ENCODE results near the gene ANGPTL2. TPM values are rescaled to one million over a fixed set of nuclear protein-coding genes. Genes with fewer than 3 reads are reported as not detected.

ANGPTL2 gene
- total and polyA plus RNA-seq, 2 of the 4 experiments (the other 2 are of a cell fraction) = 9.5 to 25.1 TPM

DNA sequence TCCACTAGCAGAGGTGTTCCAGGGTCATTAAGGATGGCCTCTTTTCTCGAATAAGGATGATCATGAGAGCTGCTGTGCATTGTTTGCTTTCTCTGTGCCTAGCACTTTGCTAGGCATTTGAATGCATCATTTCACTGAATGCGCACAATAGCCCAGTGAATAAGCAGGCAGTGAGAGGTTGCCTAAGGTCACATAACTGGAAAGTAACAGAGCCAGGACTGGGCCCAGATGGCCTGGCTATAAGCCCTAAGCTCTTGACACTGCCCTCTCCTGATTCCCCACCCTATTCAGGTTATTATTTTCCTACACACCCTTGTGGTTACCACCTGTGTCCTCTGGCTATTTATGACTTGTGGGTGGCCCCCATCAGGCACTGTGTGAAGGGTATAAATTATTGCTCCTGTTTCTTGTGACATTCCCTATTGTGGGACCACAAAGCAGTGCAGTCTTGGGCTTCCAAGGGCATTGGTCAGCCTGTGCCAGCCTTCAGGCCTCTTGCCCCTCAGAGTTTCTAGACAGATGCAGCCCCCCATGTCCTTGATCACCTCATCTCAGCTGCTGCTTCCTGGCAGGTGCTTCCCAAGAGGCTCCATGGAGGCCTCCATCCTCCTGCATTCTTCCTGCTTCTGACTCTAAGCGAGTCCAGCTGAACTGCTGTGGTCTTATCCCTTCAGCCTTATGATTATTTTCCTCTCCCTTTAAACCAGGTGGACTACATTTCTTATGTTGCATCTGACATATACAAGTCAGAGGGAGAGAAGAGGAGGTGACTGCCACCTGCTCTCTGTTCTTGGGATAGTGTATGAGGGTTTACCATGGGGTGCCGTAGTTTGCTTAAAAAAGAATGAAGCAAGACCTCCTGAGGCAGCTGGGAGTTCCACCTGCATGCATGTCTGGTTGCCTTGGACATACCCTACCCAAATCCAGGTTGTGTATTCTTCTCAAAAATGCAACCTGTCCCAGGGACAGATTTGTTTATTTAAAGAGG lies 47.6 kb downstream of the ANGPTL2 start:
- Histone ChIP-seq H3K23ac (ENCODE audit: low read depth, low read length) (no peak overlapping the region), H3K18ac (ENCODE audit: low read depth, low read length) (no peak overlapping the region), H3K79me1 (ENCODE audit: low read depth in 1 of 2, low read length in 2 of 2) (no peaks in the 10 kb centered on the region), H2BK15ac (ENCODE audit: low read depth, low read length) (no peak overlapping the region), H2BK5ac (ENCODE audit: low read depth, low read length, poor library complexity, severe bottlenecking) (no peak overlapping the region), H3K36me3 (ENCODE audit: control insufficient read depth, insufficient read depth, low read length) (no peaks in the 10 kb centered on the region), H3K27me3 (ENCODE audit: control insufficient read depth, insufficient read depth, low read length) (no peaks in the 10 kb centered on the region), H2BK120ac (ENCODE audit: low read depth, low read length) (no peak overlapping the region), H3K56ac (ENCODE audit: extremely low read depth, insufficient read depth, low read length) (no peak overlapping the region), H3K4ac (ENCODE audit: low read depth, low read length) (no peak overlapping the region), H3K9me1 (ENCODE audit: insufficient read depth, low read length) (peaks cover 2% of the 10 kb centered on the region; the same call in 1 of the 2 replicates), H4K20me1 (ENCODE audit: insufficient read depth, low read length) (no peaks in the 10 kb centered on the region), H3K4me3 (ENCODE audit: insufficient read depth, low read depth, low read length) (no peak overlapping the region), H2AK5ac (ENCODE audit: low read depth, low read length) (no peak overlapping the region), H2BK20ac (ENCODE audit: low read depth, low read length) (no peak overlapping the region), H3K4me1 (ENCODE audit: control insufficient read depth, insufficient read depth, low read length) (peaks cover 11% of the 10 kb centered on the region), H3K14ac (replicated peaks; ENCODE audit: low read depth, low read length) (no peak overlapping the region), H2AFZ (replicated peaks; ENCODE audit: low read length, poor library complexity) (no peak overlapping the region), H3K9ac (ENCODE audit: low read depth, low read length) (no peak overlapping the region), H3K4me2 (ENCODE audit: low read depth, low read length) (no peak overlapping the region), H4K8ac (ENCODE audit: low read depth in 2 of 2, low read length in 2 of 2) (no peak overlapping the region), H2AK9ac (replicated peaks; ENCODE audit: low read depth, low read length, poor library complexity) (no peak overlapping the region), H4K91ac (ENCODE audit: insufficient read depth, low read depth, low read length) (no peak overlapping the region), H3K27ac (ENCODE audit: insufficient read depth, low read length) (no peak overlapping the region), H4K5ac (ENCODE audit: low read depth, low read length) (no peak overlapping the region), H3K9me3 (ENCODE audit: control insufficient read depth, insufficient read depth, low read length) (peaks cover 5% of the 10 kb centered on the region; the same call in 1 of the 2 replicates)
- WGBS, 2 experiments (ENCODE audit: extremely low coverage in 2 of 2, insufficient read length in 1 of 2) = 100% methylated on average over 1 of the region's 4 CpGs; no CpG with 5 or more reads in 1 of the 2 experiments
- ChIA-PET POLR2A (ENCODE audit: unreplicated experiment) (no interaction called here), CTCF (no interaction called here)
- no TSS peak for BruUV-seq (replicated peaks)
- DNase-seq (no peak), ATAC-seq (ENCODE audit: low read depth) (no peak)
- dilution Hi-C loops (cut with HindIII; ENCODE audit: low sequenced_read_pairs, unreplicated experiment) (no loop called here), in situ Hi-C loops (cut with MboI; ENCODE audit: low sequenced_read_pairs) (no loop called here), intact Hi-C loops (cut with micrococcal nuclease) (no loop called here)
- no peak for TF ChIP-seq MAFK (IDR thresholded peaks at IDR 0.05; ENCODE audit: low read depth, low read length)
- no peak for TF ChIP-seq BHLHE40 (IDR thresholded peaks at IDR 0.05; ENCODE audit: low read depth, low read length)
- TF ChIP-seq FOS (IDR thresholded peaks at IDR 0.05; ENCODE audit: low read depth, low read length) = no peak
- TF ChIP-seq RCOR1 (IDR thresholded peaks at IDR 0.05; ENCODE audit: insufficient replicate concordance, low read length) = no peak
- TF ChIP-seq CHD1 (IDR thresholded peaks at IDR 0.05; ENCODE audit: low read depth, low read length) = no peak
- no peak for TF ChIP-seq MAZ (IDR thresholded peaks at IDR 0.05; ENCODE audit: borderline replicate concordance, low read depth, low read length)
- TF ChIP-seq, protein P1, sequence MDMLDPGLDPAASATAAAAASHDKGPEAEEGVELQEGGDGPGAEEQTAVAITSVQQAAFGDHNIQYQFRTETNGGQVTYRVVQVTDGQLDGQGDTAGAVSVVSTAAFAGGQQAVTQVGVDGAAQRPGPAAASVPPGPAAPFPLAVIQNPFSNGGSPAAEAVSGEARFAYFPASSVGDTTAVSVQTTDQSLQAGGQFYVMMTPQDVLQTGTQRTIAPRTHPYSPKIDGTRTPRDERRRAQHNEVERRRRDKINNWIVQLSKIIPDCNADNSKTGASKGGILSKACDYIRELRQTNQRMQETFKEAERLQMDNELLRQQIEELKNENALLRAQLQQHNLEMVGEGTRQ (IDR thresholded peaks at IDR 0.05; ENCODE audit: low read depth, low read length) = no peak
- TF ChIP-seq CEBPB (IDR thresholded peaks at IDR 0.05; ENCODE audit: low read depth, low read length) = no peak
- TF ChIP-seq RAD21 (IDR thresholded peaks at IDR 0.05; ENCODE audit: low read length) = no peak
- TF ChIP-seq MXI1 (IDR thresholded peaks at IDR 0.05; ENCODE audit: borderline replicate concordance, low read depth, low read length) = no peak
- no peak for TF ChIP-seq RFX5 (IDR thresholded peaks at IDR 0.05; ENCODE audit: low read depth, low read length)
- no peak for TF ChIP-seq SMC3 (IDR thresholded peaks at IDR 0.05; ENCODE audit: low read depth, low read length)
- TF ChIP-seq, protein P2, sequence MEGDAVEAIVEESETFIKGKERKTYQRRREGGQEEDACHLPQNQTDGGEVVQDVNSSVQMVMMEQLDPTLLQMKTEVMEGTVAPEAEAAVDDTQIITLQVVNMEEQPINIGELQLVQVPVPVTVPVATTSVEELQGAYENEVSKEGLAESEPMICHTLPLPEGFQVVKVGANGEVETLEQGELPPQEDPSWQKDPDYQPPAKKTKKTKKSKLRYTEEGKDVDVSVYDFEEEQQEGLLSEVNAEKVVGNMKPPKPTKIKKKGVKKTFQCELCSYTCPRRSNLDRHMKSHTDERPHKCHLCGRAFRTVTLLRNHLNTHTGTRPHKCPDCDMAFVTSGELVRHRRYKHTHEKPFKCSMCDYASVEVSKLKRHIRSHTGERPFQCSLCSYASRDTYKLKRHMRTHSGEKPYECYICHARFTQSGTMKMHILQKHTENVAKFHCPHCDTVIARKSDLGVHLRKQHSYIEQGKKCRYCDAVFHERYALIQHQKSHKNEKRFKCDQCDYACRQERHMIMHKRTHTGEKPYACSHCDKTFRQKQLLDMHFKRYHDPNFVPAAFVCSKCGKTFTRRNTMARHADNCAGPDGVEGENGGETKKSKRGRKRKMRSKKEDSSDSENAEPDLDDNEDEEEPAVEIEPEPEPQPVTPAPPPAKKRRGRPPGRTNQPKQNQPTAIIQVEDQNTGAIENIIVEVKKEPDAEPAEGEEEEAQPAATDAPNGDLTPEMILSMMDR (conservative IDR thresholded peaks at IDR 0.05; ENCODE audit: low read depth, low read length) = no peak
- TF ChIP-seq NFE2L2 (IDR thresholded peaks at IDR 0.05; ENCODE audit: low read depth, low read length) = no peak
